ENCODE measurements around the gene MGAT3. TPM values are rescaled to one million over a fixed set of nuclear protein-coding genes. Genes with fewer than 3 reads are reported as not detected.

The MGAT3 gene
- total and polyA plus RNA-seq, 2 donors = 4.2 to 4.8 TPM

- H3K4me3 ChIP-seq (ENCODE audit: low read depth, low read length) = no peak overlapping the region
- WGBS = 79% methylated on average over 19 of the region's 19 CpGs
- H3K4me1 ChIP-seq (ENCODE audit: insufficient read depth) = no peaks in the 10 kb centered on the region
- H3K27ac ChIP-seq (ENCODE audit: low read depth) = peak overlapping the region; percentile 62
- DNase-seq (ENCODE audit: extremely low spot score) = peak; percentile 83
- no peaks in the 10 kb centered on the region for H3K36me3 ChIP-seq (ENCODE audit: insufficient read depth)
Observed at GRCh38 chr22:39448205-39449054, 8.4 kb upstream of the MGAT3 start.

- WGBS = 83% methylated on average over 6 of the region's 6 CpGs
- Histone ChIP-seq H3K27ac (ENCODE audit: low read depth) (no peak overlapping the region), H3K36me3 (ENCODE audit: insufficient read depth) (no peaks in the 10 kb centered on the region), H3K4me1 (ENCODE audit: insufficient read depth) (no peaks in the 10 kb centered on the region), H3K4me3 (ENCODE audit: low read depth, low read length) (no peak overlapping the region)
- no peak for DNase-seq (ENCODE audit: extremely low spot score)
Observed at GRCh38 chr22:39449708-39450107, 7.1 kb upstream of the MGAT3 start.

GRCh38 chr22:39450258-39450955 lies 6.4 kb upstream of the MGAT3 start:
- Histone ChIP-seq H3K36me3 (ENCODE audit: insufficient read depth) (no peaks in the 10 kb centered on the region), H3K27ac (ENCODE audit: low read depth) (no peak overlapping the region), H3K4me3 (ENCODE audit: low read depth, low read length) (no peak overlapping the region), H3K4me1 (ENCODE audit: insufficient read depth) (no peaks in the 10 kb centered on the region)
- no peak for DNase-seq (ENCODE audit: extremely low spot score)
- WGBS = 92% methylated on average over 13 of the region's 13 CpGs

GRCh38 chr22:39452740-39453040 lies 4.1 kb upstream of the MGAT3 start:
- Histone ChIP-seq H3K4me1 (ENCODE audit: insufficient read depth) (no peaks in the 10 kb centered on the region), H3K4me3 (ENCODE audit: low read depth, low read length) (no peak overlapping the region), H3K27ac (ENCODE audit: low read depth) (peak overlapping the region; percentile 76), H3K36me3 (ENCODE audit: insufficient read depth) (no peaks in the 10 kb centered on the region)
- WGBS = 71% methylated on average over 6 of the region's 6 CpGs
- no peak for DNase-seq (ENCODE audit: extremely low spot score)

DNA sequence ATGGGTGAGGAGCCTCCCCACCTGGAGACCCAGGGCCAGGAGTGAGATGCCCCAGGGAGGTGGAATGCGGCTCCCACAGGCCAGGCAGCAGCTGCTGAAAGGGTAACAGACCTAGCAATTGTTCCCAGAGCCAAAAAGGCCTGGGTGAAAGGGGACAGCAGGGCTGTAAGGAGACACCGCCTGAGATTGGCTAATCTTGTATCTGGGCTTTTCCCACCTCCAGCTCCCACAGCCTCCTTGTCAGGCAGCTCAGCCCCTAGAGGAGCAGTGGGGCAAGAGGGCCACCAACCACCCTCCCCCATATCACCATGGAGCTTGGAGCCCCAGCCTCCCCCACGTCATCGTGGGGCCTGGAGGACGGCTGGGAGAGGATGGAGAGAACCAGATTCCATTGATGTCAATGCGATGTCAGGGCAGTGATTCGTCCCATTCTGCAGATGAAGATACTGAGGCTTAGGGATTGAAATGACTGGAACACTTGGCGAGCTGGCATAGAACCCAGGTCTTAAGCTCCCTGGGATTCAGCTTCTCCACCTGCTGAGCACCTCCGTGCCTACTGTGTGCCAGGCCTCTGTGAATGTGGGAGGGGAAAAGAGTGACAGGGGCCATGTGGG lies 2.9 kb upstream of the MGAT3 start:
- DNase-seq (ENCODE audit: extremely low spot score) = no peak
- 78% methylated on average over 9 of the region's 9 CpGs for WGBS
- Histone ChIP-seq H3K27ac (ENCODE audit: low read depth) (no peak overlapping the region), H3K4me3 (ENCODE audit: low read depth, low read length) (no peak overlapping the region), H3K4me1 (ENCODE audit: insufficient read depth) (no peaks in the 10 kb centered on the region), H3K36me3 (ENCODE audit: insufficient read depth) (no peaks in the 10 kb centered on the region)

DNA sequence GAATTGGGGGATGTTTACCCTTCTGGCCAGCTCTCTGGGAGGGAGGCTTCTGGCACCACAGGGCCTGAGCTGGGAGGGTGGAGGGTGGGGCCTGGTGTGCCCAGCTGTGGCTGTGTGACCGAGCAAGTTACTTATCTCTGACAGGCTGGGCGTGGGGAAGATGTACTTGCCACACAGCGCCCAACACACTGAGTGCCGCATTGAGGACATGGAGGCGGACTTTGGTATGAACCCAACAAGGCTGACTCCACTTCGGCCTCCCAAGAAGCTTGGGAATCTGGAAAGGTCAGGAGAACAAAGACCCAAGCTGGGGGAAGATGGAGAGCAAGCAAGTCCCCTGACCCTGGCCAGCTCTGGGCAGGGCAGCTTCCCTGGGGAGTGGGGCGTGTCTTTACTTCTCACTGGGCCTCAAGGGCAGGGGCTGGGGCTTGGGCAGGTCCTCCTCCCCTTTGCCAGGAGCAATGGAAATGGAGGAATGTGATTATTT lies 2.4 kb upstream of the MGAT3 start:
- Histone ChIP-seq H3K4me3 (ENCODE audit: low read depth, low read length) (no peak overlapping the region), H3K4me1 (ENCODE audit: insufficient read depth) (no peaks in the 10 kb centered on the region), H3K27ac (ENCODE audit: low read depth) (no peak overlapping the region), H3K36me3 (ENCODE audit: insufficient read depth) (no peaks in the 10 kb centered on the region)
- DNase-seq (ENCODE audit: extremely low spot score) = no peak
- 66% methylated on average over 7 of the region's 7 CpGs for WGBS

DNA sequence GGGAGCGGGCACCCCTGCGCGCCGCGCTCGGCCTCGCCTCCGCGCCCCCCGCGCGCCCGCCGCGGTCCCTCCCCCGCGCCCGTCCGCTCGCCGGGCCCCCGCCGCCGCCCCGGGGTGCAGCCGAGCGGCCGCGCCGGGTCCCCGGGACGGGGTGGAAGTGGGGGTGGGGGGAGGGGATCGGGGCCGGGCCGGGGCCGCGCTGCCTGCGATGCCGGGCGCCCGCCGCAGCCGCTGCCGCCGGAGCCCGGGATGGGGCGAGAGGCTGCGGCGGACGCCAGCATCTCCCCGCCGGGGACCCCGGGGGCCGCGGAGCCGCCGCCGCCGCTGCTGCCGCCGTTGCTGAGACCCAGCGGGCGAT lies 365 bp downstream of the MGAT3 start:
- no peaks in the 10 kb centered on the region for H3K36me3 ChIP-seq (ENCODE audit: insufficient read depth)
- no peak for DNase-seq (ENCODE audit: extremely low spot score)
- under 1% methylated on average over 46 of the region's 63 CpGs for WGBS
- peak overlapping the region; percentile 63 for H3K4me3 ChIP-seq (ENCODE audit: low read depth, low read length)
- no peak overlapping the region for H3K27ac ChIP-seq (ENCODE audit: low read depth)
- no peaks in the 10 kb centered on the region for H3K4me1 ChIP-seq (ENCODE audit: insufficient read depth)

- DNase-seq (ENCODE audit: extremely low spot score) = no peak
- H3K27ac ChIP-seq (ENCODE audit: low read depth) = no peak overlapping the region
- 1% methylated on average over 78 of the region's 83 CpGs for WGBS
- H3K36me3 ChIP-seq (ENCODE audit: insufficient read depth) = no peaks in the 10 kb centered on the region
- H3K4me3 ChIP-seq (ENCODE audit: low read depth, low read length) = peak overlapping the region; percentile 63
- no peaks in the 10 kb centered on the region for H3K4me1 ChIP-seq (ENCODE audit: insufficient read depth)
Observed at GRCh38 chr22:39457556-39458443, 988 bp downstream of the MGAT3 start.

GRCh38 chr22:39458444-39459083 lies 1.8 kb downstream of the MGAT3 start:
- Histone ChIP-seq H3K4me3 (ENCODE audit: low read depth, low read length) (peak overlapping the region; percentile 63), H3K4me1 (ENCODE audit: insufficient read depth) (no peaks in the 10 kb centered on the region), H3K27ac (ENCODE audit: low read depth) (no peak overlapping the region), H3K36me3 (ENCODE audit: insufficient read depth) (no peaks in the 10 kb centered on the region)
- no peak for DNase-seq (ENCODE audit: extremely low spot score)
- 64% methylated on average over 10 of the region's 10 CpGs for WGBS

DNA sequence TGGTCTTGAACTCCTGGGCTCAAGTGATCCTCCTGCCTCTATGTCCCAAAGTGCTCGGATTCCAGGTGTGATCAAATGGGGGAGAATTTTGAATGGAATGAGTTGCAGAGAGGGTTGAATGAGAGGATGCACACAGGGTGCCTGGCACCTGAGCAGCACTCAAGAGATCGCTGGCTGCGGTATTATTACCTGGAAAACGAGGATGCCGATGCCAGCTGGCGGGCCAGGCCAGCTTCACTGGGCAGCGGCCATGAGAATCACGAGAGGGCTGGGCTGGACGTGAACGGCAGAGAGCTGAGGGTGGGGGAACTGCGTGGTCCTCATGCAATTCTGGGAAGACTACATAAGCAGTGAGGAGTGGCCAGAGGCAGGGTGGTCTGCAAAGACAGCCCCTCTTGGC lies 2.9 kb downstream of the MGAT3 start:
- no peak overlapping the region for H3K4me3 ChIP-seq (ENCODE audit: low read depth, low read length)
- WGBS = 81% methylated on average over 11 of the region's 11 CpGs

DNA sequence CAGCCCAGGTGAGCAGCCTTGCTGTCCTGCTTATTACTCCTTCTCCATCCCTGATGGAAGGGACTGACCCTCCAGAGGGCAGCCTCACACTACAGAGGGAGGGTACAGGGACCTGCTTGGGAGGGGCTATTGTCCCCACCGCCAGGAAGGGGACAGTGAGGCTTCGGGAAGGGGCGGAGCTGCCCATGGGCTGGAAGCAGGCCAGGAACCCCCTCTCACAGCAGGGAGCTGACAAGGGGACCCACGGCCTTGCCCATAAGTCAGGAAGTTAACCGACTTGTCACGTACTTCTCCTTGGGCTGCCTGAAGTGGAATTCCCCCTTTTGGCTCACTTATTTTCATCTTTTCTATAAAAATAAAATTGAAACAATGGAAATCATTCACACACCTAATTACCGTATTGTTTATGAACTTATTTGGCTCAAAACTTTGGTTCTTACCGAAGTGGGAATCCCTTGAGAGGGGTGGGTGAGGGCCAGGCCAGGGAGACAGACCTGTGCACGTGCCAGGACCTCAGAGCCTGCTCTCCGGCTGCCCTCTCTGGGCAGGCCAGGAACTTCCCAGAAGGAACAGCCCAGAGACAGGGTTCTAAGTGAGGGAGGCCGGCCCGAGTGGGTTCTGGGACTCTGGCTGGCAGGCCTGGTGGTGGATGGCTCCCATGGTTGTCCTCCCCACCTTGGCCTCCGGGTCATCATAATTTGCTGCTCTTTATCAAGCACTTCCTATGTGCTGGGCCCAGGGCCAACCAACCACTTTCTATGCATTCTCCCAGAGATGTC lies 5.8 kb downstream of the MGAT3 start:
- H3K4me3 ChIP-seq (ENCODE audit: low read depth, low read length) = no peak overlapping the region
- no peaks in the 10 kb centered on the region for H3K36me3 ChIP-seq (ENCODE audit: insufficient read depth)
- H3K4me1 ChIP-seq (ENCODE audit: insufficient read depth) = no peaks in the 10 kb centered on the region
- H3K27ac ChIP-seq (ENCODE audit: low read depth) = no peak overlapping the region
- no peak for DNase-seq (ENCODE audit: extremely low spot score)
- WGBS = 64% methylated on average over 13 of the region's 13 CpGs

More for the DNA sequence above, 2.9 kb downstream of the MGAT3 start:
- no peaks in the 10 kb centered on the region for H3K36me3 ChIP-seq (ENCODE audit: insufficient read depth)
- no peak for DNase-seq (ENCODE audit: extremely low spot score)
- H3K4me1 ChIP-seq (ENCODE audit: insufficient read depth) = no peaks in the 10 kb centered on the region
- H3K27ac ChIP-seq (ENCODE audit: low read depth) = no peak overlapping the region

DNA sequence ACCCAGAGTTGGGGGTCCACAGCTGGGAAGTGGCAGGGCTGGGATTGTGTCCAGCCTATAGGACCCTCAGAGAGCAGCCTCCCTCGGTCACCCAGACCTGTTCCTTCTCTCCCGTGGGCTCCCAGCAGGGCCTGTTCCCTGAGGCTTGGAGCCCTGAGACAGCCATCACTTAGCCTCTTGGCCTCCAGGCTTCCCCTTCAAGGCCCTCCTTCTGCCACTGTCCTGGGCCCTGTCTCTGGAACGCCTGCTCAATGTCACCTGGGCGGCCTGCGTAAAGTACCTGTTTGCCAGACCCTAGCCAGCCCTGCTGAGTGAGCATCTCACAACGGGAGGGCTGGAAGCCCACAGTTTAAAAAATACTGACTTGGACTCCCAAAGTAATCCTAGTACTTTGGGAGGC lies 6.5 kb downstream of the MGAT3 start:
- H3K4me1 ChIP-seq (ENCODE audit: insufficient read depth) = no peaks in the 10 kb centered on the region
- WGBS = 92% methylated on average over 6 of the region's 6 CpGs
- H3K36me3 ChIP-seq (ENCODE audit: insufficient read depth) = no peaks in the 10 kb centered on the region
- H3K27ac ChIP-seq (ENCODE audit: low read depth) = no peak overlapping the region
- no peak overlapping the region for H3K4me3 ChIP-seq (ENCODE audit: low read depth, low read length)
- no peak for DNase-seq (ENCODE audit: extremely low spot score)

Measured in urinary bladder (tissue), 4 donors.